K562 (cell line): ENCODE measurements around the gene RETREG1. TPM values are rescaled to one million over a fixed set of nuclear protein-coding genes. Genes with fewer than 3 reads are reported as not detected.
"Not testable (repeated sequence)": the region's sequence is repeated elsewhere in the genome, so short reads cannot be mapped to it uniquely, and the experiment has no call there.

Source experiments
- ATAC-seq: fragments of 200-7000 bp; cut with Tn5 transposase; 3 replicates; pipeline ENCODE4 v1.9.1; 2020; ENCODE audit warnings: moderate library complexity
- BruUV-seq: library from RNA; stranded (reverse); fragments of 400-500 nt; replicated peaks from 2 replicates; lab custom pipeline; 2021; lab: Mats Ljungman, UMichigan
- CTCF ChIA-PET: fragments of 300-600 bp; formaldehyde crosslinking; extraction: SDS; loops from one replicate; lab custom pipeline; 2021; ENCODE audit warnings: low intra/inter-chr PET ratio; lab: Yijun Ruan, JAX
- POLR2A ChIA-PET: fragments of 300-600, 350-650 bp; sonication (Branson Sonifier 250); formaldehyde crosslinking; extraction: SDS; loops from one replicate; lab custom pipeline; 2021; ENCODE audit warnings: antibody characterized with exemption, inconsistent platforms; lab: Yijun Ruan, JAX
- DNase-seq, 4 experiments: peaks; one replicate each; pipeline versions ENCODE4 v3.0.0 to v3.0.0-alpha.2; 2011 to 2018; ENCODE audit warnings: low spot score in 3 of 4, mixed read lengths in 3 of 4; ENCODE audit errors: extremely low read depth in 1 of 4
- FAIRE-seq: peaks from 2 replicates; lab custom pipeline; 2011; peaks lifted over from hg19 to GRCh38; lab: Jason Lieb, UNC
- H2AFZ ChIP-seq: 2 replicates; pipeline ENCODE4 v1.6.0; 2011; ENCODE audit warnings: low read depth, low read length, control low read depth, inconsistent platforms
- H3K27ac ChIP-seq: fragments of 200-600 bp; 3 replicates; pipeline ENCODE4 v1.8.0; 2011; ENCODE audit warnings: low read depth, mild to moderate bottlenecking, control low read depth, inconsistent platforms, low read length, moderate library complexity, mixed read lengths; ENCODE audit errors: extremely low read depth
- H3K27me3 ChIP-seq, 2 experiments: fragments of 300-600 bp in 1 of 2; 2 replicates in 1 of 2; 3 replicates in 1 of 2; pipeline versions ENCODE4 v1.6.0 to v1.8.0; 2011; ENCODE audit warnings: inconsistent platforms in 2 of 2, low read length in 2 of 2, mild to moderate bottlenecking in 1 of 2, mixed read lengths in 1 of 2, moderate library complexity in 1 of 2; ENCODE audit not compliant: control insufficient read depth in 2 of 2, insufficient read depth in 2 of 2
- H3K36me3 ChIP-seq: fragments of 300-600 bp; 3 replicates; pipeline ENCODE4 v1.8.0; 2011; ENCODE audit warnings: mild to moderate bottlenecking, low read length, inconsistent platforms; ENCODE audit not compliant: control insufficient read depth, insufficient read depth
- H3K4me1 ChIP-seq, 2 experiments: fragments of 200-600 bp in 1 of 2; replicated peaks in 1 of 2; 2 replicates in 1 of 2; 3 replicates in 1 of 2; pipeline versions ENCODE4 v1.5.1 to v1.8.0; 2011; ENCODE audit warnings: inconsistent platforms in 2 of 2, low read length in 2 of 2, mild to moderate bottlenecking in 1 of 2, mixed read lengths in 1 of 2, moderate library complexity in 1 of 2; ENCODE audit not compliant: control insufficient read depth in 2 of 2, insufficient read depth in 2 of 2
- H3K4me2 ChIP-seq: 2 replicates; pipeline ENCODE4 v1.6.1; 2011; ENCODE audit warnings: low read length, control low read depth, inconsistent platforms, mixed read lengths; ENCODE audit not compliant: insufficient read depth
- H3K4me3 ChIP-seq: fragments of 200-600 bp; sonication (generic), shearing (Covaris generic); 2 replicates; pipeline ENCODE4 v1.5.1; 2016; ENCODE audit warnings: control low read depth, inconsistent platforms
- H3K79me2 ChIP-seq: fragments of 200-600 bp; 3 replicates; pipeline ENCODE4 v1.8.0; 2011; ENCODE audit warnings: low read length, inconsistent platforms; ENCODE audit not compliant: control insufficient read depth, insufficient read depth
- H3K9ac ChIP-seq, 2 experiments: 2 replicates each; pipeline versions ENCODE4 v1.6.0 to v1.6.1; 2011; ENCODE audit warnings: low read depth in 2 of 2, low read length in 2 of 2, control low read depth in 1 of 2, inconsistent platforms in 1 of 2, mild to moderate bottlenecking in 1 of 2, mixed read lengths in 1 of 2; ENCODE audit not compliant: insufficient read depth in 1 of 2
- H3K9me1 ChIP-seq: one replicate; pipeline ENCODE4 v1.6.0; 2011; ENCODE audit warnings: inconsistent platforms, mild to moderate bottlenecking, low read length, moderate library complexity; ENCODE audit not compliant: control insufficient read depth, insufficient read depth
- H3K9me3 ChIP-seq: replicated peaks from 2 replicates; pipeline ENCODE4 v1.5.1; 2011; ENCODE audit warnings: low read depth, low read length, inconsistent platforms; ENCODE audit not compliant: control insufficient read depth, insufficient read depth
- H4K20me1 ChIP-seq: replicated peaks from 2 replicates; pipeline ENCODE4 v1.6.1; 2011; ENCODE audit warnings: low read length, inconsistent platforms, mixed read lengths; ENCODE audit not compliant: control insufficient read depth, insufficient read depth
- FOXO4 ChIP-seq: fragments of 450-650 bp; formaldehyde crosslinking; IDR thresholded peaks from 2 replicates; pipeline ENCODE4 v1.4.0; 2020; ENCODE audit warnings: mild to moderate bottlenecking, moderate library complexity
- IRF9 ChIP-seq: fragments of 450-650 bp; IDR thresholded peaks from 2 replicates; pipeline ENCODE4 v1.6.1; 2016; ENCODE audit warnings: missing biosample characterization, missing genetic modification characterization
- MLLT1 ChIP-seq, 2 experiments: fragments of 450-650 bp; IDR thresholded peaks; 2 replicates each; pipeline ENCODE4 v1.6.1; 2016
- ZNF146 ChIP-seq: IDR thresholded peaks from one replicate; pipeline ENCODE4 v1.6.1; 2018; ENCODE audit warnings: missing compliant biosample characterization; ENCODE audit not compliant: unreplicated experiment
- WGBS: fragments of 100-300 bp; shearing (Covaris generic); methylation state at CpG from one replicate; pipeline ENCODE4 v1.1.6; 2016; ENCODE audit warnings: low coverage, mixed read lengths; ENCODE audit not compliant: insufficient coverage; ENCODE audit errors: missing lambda C conversion rate; 5-methylcytosine and 5-hydroxymethylcytosine counted together
- in situ Hi-C: fragments of 300-500 bp; cut with MboI; formaldehyde crosslinking; loops from 4 replicates; pipeline ENCODE4 v1.15.0; 2018; ENCODE audit warnings: inconsistent platforms, mixed read lengths
- intact Hi-C: fragments of 100-400 bp; cut with micrococcal nuclease; formaldehyde crosslinking; loops from 2 replicates; pipeline ENCODE4 v1.14.2; 2022
- polyA plus RNA-seq, 8 experiments: library from polyadenylated mRNA; depleted of rRNA in 4 of 8; stranded (reverse) in 5 of 8; unstranded in 3 of 8; fragments of >200 nt; fragmentation: Nextera tagmentation in 2 of 8; fragmentation: Illumina TruSeq in 1 of 8; extraction: Ambion mirVana in 2 of 8; extraction: Trizol in 1 of 8; gene quantifications; 2 replicates each; pipeline versions ENCODE4 v1.2.1 to v1.2.3, GENCODE V29; 2011 to 2014; ENCODE audit warnings: inconsistent platforms in 1 of 8, missing spikeins in 1 of 8
- total RNA-seq, 7 experiments: library from RNA; depleted of rRNA in 6 of 7; stranded (reverse); fragments of >200 nt in 6 of 7; fragmentation: Illumina TruSeq in 2 of 7; extraction: Trizol in 2 of 7; gene quantifications; 2 replicates each; pipeline versions ENCODE4 v1.2.1 to v1.2.3, GENCODE V29; 2011 to 2021; ENCODE audit warnings: low replicate concordance in 1 of 7

RETREG1 gene
- total and polyA plus RNA-seq, 9 of the 15 experiments (the other 6 are each of a cell fraction or from before 2014, with no cell fraction given): 0.01 to 0.20 (median 0.08) TPM; not detected in 5

- POLR2A ChIA-PET: interaction anchor here (0.7 kb wide), 1 partner anchor 9 kb away, joined by 5 read pairs; no protein-coding TSS in a partner anchor
- in situ Hi-C loops: not testable (repeated sequence)
Observed at GRCh38 chr5:16476417-16476816, 140.4 kb downstream of the RETREG1 start.

GRCh38 chr5:16471387-16471786, 145.4 kb downstream of the RETREG1 start:
- Histone ChIP-seq H3K4me1 (peaks cover 7 to 11% of the 10 kb centered on the region in 2 experiments; a peak in 4 of 5 replicates), H3K9me3 (no peaks in the 10 kb centered on the region), H3K4me3 (no peak overlapping the region), H3K27me3 (no peaks in the 10 kb centered on the region), H3K9me1 (no peaks in the 10 kb centered on the region), H2AFZ (no peak overlapping the region), H3K36me3 (no peaks in the 10 kb centered on the region; the same call in 2 of the 3 replicates), H3K4me2 (no peak overlapping the region), H3K79me2 (peaks cover 18% of the 10 kb centered on the region), H3K9ac (no peak overlapping the region), H3K27ac (no peak overlapping the region), H4K20me1 (no peaks in the 10 kb centered on the region)
- no peak for ATAC-seq
- FAIRE-seq: no peak
- intact Hi-C loops: no loop called here
- POLR2A ChIA-PET: interaction anchor here (0.7 to 0.9 kb wide), 2 partner anchors 14 to 17 kb away, joined by 3 read pairs; no protein-coding TSS in a partner anchor
- no peak for DNase-seq
- 35% methylated on average over 3 of the region's 3 CpGs for WGBS
- CTCF ChIA-PET: no interaction called here
- no peak for TF ChIP-seq FOXO4
- TF ChIP-seq MLLT1 (IDR thresholded peaks at IDR 0.05): no peak
- no peak for TF ChIP-seq IRF9 (tag)
- in situ Hi-C loops: no loop called here
- BruUV-seq: no TSS peak

More at GRCh38 chr5:16476417-16476816, 140.4 kb downstream of the RETREG1 start:
- H3K4me2 ChIP-seq, FAIRE-seq, H3K9ac ChIP-seq, intact Hi-C loops, H2AFZ ChIP-seq, ATAC-seq, BruUV-seq, H3K9me1 ChIP-seq, CTCF ChIA-PET, H3K79me2 ChIP-seq, H4K20me1 ChIP-seq, H3K9me3 ChIP-seq, H3K27ac ChIP-seq, H3K36me3 ChIP-seq, H3K4me3 ChIP-seq, H3K4me1 ChIP-seq, H3K27me3 ChIP-seq, DNase-seq: not testable (repeated sequence)
- peak; percentile 42 for TF ChIP-seq ZNF146 (CRISPR knock-in tag)
- 2% methylated on average over 3 of the region's 3 CpGs for WGBS
